Fibroblast of peridontal ligament (primary cell): ENCODE data around the gene CD1D.
"Not testable (repeated sequence)": the region's sequence is repeated elsewhere in the genome, so short reads cannot be mapped to it uniquely, and the experiment has no call there.

ENCODE experiments used
- DNase-seq: peaks from one replicate; pipeline ENCODE4 v3.0.0-alpha.2; 2010; ENCODE audit errors: extremely low read depth

CD1D gene

DNA sequence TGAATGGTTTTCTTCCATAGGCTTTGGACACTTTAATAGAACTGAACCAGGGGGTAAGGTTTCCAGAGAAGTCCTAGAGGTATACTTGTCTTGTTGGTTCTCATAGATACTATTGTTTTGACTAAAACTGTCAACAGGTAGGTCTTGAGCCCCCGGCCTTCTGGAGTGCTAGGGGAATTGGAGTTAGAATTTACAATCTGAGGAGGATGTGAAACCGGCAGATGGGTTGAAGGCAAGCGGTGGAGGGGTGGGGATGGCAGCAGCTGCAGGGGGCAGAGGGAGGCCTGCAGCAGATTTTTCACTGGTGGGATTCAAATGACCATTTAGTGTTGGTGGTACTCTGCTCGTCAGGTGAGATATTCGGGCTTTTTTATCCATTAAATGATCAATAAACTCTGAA lies 4.3 kb upstream of the CD1D start:
- no peak for DNase-seq

DNA sequence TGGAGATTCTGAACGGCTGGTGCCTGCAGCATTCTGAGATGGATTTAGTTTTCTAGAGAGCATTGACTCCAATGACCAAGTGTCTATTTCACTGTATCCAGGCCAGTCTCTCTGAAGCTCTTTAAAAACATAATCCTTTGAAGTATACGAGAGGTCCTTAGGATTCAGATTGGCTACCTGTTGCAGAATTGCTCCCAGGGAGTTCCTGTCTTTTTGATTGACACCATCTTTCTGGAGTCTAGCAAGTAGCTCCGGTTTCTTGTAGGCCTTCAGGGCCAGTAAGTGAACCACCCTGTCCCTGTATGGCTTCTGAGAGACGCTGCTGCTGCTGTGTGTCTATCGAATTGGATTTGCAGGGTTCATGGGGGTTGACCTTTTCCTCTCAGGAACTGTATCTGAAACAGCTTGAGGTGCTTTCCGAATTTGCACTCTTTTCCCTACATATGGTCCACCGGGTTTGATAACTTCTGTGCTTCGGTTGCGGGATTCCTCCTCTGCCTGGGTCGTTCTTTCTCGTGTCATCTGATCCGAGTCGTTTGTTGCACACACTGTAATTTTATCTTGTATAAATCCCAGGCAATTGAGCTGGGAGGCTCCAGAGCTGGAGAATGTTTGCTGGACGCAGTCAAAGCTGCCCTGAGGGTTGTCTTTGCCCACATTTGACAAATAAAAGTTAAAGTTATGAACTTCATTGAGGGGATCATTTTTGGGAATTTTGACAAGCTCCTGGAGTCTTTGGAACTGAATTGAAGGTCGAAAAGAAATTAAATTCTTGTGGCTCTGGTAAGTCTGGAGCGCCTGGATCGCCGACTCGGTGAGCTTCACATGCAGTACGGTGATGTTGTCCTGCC lies 3.6 kb upstream of the CD1D start:
- DNase-seq: peak; percentile 3

DNA sequence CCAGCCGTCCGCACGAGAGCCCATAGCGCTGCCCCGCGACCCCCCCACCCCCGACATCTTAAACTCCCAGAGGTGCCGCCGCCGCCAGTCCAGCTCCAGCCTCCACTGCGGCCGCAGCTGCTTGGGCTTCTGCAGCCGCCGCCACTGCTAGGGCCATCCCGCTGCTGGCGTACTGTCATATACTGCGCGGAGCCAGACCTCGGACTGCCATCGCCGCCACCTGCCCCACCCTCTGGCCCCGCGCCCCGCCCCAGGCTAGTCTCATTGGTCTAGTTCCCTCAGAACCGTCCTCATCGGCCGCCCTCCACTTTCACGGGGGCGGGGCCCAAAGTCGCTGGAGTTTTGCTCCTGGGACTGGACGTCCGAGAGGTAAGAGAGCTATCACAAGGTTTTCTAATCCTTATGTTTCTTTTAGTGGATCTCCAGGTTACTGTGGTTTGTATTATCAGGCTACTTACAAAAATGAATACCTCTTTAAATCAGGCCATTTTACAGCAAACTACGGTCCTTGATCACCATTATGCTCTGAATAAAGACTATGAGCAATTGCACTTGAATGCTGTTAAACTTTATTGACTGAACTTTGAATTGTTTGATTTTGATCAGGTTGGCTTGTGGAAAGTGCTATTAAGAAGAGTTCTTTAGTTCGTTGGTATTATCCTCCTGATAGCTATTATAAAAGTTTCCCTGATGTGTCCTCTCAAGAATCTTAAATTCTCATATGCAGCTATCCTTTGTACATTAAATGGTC lies 2.8 kb upstream of the CD1D start:
- peak; percentile 32 for DNase-seq

DNA sequence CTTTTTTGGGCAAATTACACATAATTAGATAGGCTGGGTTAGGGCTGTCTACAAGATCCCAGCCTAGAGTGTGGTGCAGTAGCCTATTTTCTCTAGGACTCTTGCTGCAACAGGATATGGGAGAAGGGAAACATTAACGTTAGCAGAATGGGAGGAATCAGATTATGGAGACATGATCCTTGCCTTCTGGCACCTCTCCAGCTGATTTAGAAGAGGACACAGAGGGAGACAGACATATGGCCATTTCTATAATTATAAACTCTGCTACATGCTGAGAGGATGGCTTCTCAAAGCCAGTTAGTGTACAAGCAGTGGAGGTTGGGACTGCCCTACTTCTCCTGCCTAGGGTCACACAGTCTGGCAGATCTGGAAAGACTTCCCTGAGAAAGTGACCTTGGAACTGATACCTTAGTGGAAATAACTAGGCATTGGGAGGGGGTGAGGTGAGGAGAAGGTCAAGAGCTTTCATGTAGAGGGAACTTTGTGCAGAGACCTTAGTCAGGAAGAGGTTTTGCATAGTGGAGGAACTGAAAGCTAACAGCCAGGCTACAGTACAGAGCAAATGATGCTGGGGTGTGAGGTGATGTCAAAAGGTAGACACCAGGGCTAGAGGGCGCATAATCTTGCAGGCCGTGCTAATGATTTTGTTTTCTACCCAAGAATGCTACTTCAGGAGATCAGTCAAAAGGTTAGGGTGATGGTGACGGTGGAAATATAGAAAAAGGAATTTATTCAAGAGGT lies 1.2 kb upstream of the CD1D start:
- DNase-seq: no peak

- DNase-seq: no peak
Measured at GRCh38 chr1:158181577-158181922, 855 bp downstream of the CD1D start.

GRCh38 chr1:158185770-158186169 lies 5.1 kb downstream of the CD1D start:
- no peak for DNase-seq

DNA sequence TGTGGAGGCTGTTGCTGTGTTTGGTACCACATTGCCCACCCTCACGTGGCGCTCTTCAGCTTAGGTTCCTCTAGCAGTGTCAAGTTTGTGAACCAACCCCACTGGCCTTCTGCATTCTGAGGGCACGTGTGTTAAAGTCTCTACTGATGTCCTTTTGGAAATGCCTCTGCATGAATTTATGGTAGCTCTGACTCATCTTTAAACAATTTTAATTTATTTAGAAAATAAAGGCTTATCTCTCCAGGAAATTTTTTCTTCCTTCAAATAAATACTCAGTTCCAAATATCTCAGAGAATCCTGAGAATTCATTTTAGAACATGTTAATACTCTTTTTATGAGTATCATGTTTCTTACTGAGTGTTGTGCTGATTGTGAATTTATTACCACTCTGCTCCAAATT lies 5.5 kb downstream of the CD1D start:
- no peak for DNase-seq

DNA sequence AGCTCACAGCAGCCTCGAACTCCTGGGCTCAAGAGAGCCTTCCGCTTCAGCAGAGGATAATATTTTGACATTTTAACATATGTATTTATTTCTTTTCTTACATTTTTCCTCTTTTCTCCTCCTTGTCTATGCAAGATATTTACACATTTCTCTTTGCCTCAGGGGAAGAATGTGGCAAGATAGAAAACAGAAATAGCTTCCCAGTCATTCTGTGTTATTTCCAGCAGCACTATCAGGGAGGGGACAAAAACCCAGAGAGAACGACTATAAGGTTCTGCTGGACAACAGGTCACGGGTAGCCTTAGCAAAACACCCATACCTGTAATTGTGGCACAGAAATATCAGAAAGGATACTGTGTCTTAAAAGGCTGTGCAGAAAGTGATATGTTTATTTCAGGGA lies 7.9 kb downstream of the CD1D start:
- no peak for DNase-seq

DNA sequence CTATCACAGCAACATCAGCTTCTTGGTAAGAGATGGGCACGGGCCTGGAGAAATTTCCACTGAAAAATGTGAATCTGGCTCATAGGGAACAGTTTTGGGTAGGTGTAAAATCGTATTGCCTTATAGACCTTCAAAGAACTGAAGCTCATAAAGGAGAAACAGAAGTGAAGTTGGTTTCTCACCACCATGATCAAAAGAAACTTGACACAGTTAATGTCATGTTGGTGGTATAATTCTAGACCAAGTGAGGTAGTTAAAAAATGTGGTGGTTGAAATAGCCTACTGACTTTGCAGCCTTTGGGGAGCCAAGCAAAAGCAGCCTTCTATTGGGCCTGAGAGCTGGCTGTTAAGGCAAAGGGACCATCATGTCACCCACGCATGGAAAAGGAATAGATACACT lies 8.9 kb downstream of the CD1D start:
- DNase-seq: no peak

GRCh38 chr1:158191299-158191698 lies 10.6 kb downstream of the CD1D start:
- DNase-seq: no peak

DNA sequence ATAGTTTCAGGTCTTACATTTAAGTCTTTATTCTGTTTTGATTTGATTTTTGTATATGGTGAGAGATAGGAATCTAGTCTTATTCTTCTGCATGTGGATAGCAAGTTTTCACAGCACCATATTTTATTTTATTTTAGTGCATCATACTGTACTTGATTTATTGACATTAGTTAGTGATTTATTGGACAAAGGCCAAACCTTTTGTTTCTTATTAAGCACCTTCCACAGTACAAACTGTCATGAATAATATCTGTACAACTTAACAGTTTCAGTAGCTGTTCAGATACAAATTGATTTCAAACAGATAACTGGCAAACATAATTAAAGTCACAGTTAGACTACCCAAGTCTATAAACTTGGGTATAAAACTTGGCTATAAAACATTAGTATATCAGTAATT lies 15.8 kb downstream of the CD1D start:
- DNase-seq: no peak

DNA sequence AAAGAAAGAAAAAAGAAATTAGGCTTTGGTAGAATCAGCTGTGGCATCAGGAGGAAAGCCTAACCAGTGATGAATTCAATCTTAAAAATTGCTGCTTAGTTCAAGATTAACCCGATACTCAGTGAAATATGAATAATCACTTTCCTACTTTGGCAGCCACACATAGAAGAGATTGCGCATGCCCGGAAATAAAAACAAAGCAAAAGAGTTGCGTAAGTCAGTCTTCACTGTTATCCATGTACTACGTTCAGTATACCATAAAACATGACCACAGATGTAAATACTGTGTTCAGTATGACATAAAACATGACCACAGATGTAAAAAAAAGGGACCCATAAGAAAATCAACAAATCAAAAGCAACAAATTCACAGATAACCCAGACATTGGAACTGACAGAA lies 19.2 kb downstream of the CD1D start:
- peak; percentile 8 for DNase-seq

- no peak for DNase-seq
Measured at GRCh38 chr1:158200527-158200926, 19.8 kb downstream of the CD1D start.

- DNase-seq: peak; percentile 84
Measured at GRCh38 chr1:158203693-158204457, 23.2 kb downstream of the CD1D start.

DNA sequence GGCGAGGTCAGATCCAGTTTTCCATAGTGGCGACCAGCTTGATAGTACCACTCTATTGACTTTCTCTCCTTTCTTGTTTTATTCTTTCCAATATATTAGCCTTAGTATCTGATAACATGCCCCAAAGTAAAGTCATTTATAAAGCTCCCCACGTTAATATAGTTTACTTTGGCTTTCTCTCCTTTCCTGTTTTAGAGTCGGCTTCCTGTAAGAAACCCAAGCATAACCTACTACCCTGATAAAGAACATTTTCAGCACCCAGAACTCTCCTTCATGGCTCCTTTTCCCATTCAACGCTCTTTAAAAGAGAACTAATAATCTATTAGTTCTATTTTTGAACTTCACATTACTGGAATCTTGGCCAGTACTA lies 23.7 kb downstream of the CD1D start:
- no peak for DNase-seq

- DNase-seq: no peak
Measured at GRCh38 chr1:158208586-158209116, 28.0 kb downstream of the CD1D start.

DNA sequence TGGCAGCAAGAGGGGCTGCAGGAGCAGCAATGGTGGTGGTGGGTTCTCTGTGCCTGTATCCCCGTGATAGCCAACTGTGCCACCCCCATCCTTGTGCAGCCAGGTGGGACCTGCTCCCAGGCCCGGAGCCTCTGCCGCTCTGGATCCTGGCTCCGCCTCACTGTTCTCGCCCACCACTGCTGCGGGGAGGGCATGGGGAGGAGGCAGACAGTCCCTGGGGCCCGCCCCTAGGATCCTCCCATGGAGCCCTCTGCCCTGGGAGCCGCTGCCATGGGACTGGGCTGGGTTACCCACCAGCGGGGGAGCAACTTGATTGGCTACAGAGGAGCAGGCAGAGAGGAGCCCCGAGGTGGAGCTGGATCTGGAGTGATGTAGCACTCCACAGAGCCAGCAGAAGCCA lies 31.6 kb downstream of the CD1D start:
- no peak for DNase-seq

DNA sequence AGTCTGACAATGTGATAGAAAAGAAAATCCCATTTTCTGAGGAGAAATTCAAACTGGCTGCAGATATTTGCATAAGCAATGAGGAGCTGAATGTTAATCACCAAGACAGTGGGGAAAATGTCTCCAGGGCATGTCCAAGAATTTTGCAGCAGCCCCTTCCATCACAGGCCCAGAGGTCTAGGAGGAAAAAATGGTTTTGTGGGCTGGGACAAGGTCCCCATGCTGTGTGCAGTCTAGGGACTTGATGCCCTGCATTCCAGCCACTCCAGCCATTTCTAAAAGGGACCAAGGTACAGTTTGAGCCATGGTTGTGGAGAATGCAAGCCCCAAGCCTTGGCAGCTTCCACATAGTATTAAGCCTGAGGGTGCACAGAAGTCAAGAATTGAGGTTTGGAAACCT lies 42.8 kb downstream of the CD1D start:
- DNase-seq: not testable (repeated sequence)

- DNase-seq: no peak
Measured at GRCh38 chr1:158227904-158228623, 47.4 kb downstream of the CD1D start.
